HG03108 (cell line): Measurements from ENCODE around the gene TTLL5.

ENCODE experiments used
- ATAC-seq: cut with Tn5 transposase; IDR thresholded peaks from one replicate; pipeline ENCODE4 v1.9.1; 2021; ENCODE audit warnings: moderate library complexity; ENCODE audit not compliant: unreplicated experiment

The TTLL5 gene

DNA sequence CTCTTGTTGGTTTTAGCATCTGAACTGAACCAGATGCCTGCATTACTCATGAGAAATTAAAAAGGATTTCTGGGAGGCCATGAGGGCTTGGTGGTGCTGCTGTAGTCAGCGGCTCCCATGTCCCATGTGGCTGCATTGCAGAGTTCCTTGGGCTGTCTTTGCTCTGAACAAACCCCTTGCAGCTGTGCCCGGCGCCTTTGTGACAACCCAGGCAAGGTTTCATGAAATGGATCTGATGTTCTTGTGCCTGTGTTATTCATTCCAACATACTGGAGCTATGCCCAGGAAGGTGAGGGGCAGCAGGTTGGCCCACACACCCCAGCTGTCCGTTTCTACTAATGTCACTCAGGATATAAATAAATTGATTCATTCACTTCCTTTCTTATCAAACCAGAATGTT lies 280.0 kb downstream of the TTLL5 start:
- no peak for ATAC-seq

GRCh38 chr14:75944607-75945241 lies 283.7 kb downstream of the TTLL5 start:
- no peak for ATAC-seq

DNA sequence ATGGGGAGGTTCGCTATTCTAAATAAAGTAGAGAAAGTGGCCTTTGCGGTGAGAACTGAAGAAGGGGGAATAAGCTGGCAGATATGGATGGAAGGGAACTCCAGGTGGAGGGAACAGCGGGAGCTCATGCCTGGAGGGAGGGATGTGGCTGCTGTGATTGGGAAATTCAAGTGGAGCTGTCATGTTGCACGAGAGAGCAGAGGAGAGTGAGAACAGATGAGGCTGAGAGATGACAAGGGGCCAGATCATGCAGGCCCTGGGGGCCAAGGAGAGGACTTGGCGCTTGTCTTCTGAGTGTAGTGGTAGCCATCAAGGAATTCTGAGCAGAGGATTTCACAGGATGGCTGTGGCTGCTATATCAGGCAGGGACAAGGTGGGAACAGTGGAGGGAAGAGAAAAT lies 285.7 kb downstream of the TTLL5 start:
- no peak for ATAC-seq

- no peak for ATAC-seq
These were observed 291.4 kb downstream of the TTLL5 start for GRCh38 chr14:75952489-75952888.

DNA sequence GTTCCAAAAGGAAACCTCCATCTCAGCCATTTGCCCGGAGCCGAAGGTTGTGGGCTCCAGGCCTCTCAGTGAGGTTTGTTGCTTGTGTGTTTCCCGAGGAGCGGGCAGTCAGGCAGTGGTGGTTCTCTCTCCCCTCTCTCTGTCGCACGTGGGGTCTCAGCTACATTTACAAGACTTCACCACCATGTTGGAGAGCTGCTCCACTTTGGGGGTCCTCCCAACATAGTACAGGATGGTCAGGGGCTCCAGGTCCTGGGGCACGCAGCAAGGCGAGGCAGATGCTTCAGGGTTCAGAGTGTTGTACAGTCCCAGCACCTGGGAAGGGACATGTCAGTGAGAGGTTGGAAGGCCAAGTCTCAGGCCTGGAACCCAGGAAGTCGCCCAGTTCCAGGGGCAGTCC lies 298.0 kb downstream of the TTLL5 start:
- no peak for ATAC-seq

GRCh38 chr14:75960231-75960630 lies 299.2 kb downstream of the TTLL5 start:
- ATAC-seq: peak; percentile 78

- no peak for ATAC-seq
These were observed 300.6 kb downstream of the TTLL5 start for GRCh38 chr14:75961662-75962061.

GRCh38 chr14:75967866-75968265 lies 306.8 kb downstream of the TTLL5 start:
- ATAC-seq: no peak

- ATAC-seq: no peak
These were observed 307.4 kb downstream of the TTLL5 start for GRCh38 chr14:75968456-75968855.

- no peak for ATAC-seq
These were observed 308.1 kb downstream of the TTLL5 start for GRCh38 chr14:75969126-75969525.

GRCh38 chr14:75969891-75970290 lies 308.8 kb downstream of the TTLL5 start:
- no peak for ATAC-seq

- no peak for ATAC-seq
These were observed 309.9 kb downstream of the TTLL5 start for GRCh38 chr14:75970989-75971388.

DNA sequence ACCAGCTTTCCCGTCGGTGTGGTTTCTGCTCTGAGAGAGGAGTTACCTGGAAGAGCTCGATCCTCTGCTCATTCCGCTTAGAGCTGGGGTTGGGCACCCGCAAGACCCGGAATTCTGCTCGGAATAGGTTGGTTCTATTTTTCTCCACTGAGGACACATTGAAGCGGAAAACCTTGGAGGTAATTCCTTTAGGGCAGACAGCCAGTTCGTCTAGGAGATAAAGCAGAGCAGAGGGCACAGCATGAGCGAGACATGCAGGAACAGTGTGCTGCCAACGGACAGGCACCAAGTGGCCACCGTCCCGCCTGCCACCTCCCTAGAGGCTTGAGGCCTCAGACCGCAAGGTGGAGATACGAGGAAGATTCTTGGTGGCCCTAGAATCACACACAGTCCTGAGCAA lies 310.5 kb downstream of the TTLL5 start:
- ATAC-seq: no peak

DNA sequence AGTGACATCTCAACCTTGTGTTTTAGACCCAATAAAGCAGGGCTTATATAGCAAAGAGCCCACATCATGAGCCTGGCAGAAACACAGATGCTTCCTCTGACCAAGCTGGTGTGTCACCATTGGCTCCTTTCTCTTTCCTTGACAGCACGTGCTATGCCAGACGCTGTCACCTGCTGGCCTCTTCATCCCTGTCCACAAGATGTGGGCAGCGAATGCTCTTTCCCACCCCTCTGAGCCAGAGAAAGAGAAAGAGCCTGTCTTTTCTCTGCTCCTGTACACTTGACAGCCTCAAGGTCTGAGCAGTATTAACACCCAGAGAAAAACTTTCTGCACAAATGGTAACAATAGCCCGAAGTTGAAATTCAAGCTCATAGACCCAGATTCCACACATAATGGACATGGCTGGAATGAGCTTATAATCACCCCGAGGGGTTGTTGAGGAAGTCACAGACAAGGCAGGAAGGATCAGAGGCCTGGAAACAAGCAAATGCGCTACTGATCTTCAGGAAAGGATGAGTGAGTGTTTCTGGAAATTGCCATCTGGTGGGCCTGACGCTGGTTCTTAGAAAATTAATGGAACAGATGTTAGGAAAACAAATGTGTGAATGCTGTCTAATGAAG lies 311.9 kb downstream of the TTLL5 start:
- no peak for ATAC-seq

DNA sequence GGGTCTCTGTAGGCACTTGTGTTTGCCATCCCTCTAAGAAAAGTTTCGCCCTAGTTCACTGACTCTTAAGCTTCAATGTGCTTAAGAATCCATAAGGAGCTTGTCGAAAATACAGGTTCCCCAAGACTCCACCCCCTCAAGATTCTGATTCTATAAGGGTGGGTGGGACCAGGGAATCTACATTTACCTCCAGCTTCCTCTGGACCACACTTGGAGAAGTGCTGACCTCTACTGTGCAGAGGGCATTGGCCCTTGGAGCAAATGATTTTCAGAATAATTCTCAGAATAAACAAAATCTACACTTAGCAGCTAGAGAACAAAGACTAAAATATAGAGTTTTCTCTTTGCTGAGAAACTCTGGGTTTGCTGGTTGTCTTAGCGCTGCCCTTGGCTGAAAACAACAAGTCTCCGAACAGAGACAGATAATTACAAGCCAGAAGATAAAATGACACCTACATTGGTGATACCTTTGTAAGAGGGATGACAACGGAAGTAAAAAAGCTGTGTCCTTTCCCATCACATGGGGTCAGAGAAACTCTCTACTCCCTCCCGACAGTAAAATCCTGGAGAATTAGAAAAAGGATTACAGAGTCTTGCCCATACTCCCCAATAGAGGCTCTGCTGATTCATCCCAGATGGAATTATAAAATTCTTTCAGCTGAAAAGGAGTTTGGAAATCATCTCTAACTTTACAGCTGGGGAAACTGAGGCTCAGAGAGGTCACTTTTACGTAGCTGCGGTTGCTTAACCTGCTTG lies 316.0 kb downstream of the TTLL5 start:
- no peak for ATAC-seq

DNA sequence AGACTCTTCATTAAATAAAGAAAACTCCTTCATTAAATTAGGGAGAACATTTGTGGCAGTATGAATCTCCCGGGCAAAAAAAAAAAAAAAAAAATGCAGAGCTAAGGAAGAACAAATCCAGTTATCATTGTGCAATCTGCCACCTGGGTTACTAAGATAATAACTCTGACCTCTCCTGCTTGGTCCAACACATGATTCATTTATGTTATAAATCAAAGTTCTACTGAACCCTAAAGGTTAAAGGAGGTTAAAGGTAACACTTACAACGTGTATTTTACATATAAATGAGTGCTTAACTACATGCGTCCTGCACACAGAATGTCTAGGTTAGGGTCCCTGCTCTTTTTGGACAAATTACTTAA lies 316.5 kb downstream of the TTLL5 start:
- ATAC-seq: no peak

- ATAC-seq: no peak
These were observed 317.2 kb downstream of the TTLL5 start for GRCh38 chr14:75978249-75978731.

- no peak for ATAC-seq
These were observed 318.1 kb downstream of the TTLL5 start for GRCh38 chr14:75979071-75979571.

- ATAC-seq: no peak
These were observed 318.9 kb downstream of the TTLL5 start for GRCh38 chr14:75979648-75980565.

GRCh38 chr14:75980856-75981255 lies 319.8 kb downstream of the TTLL5 start:
- ATAC-seq: no peak
